Fibroblast of gingiva (primary cell): ENCODE results near the gene HRCT1.
"Not testable (repeated sequence)": the region's sequence is repeated elsewhere in the genome, so short reads cannot be mapped to it uniquely, and the experiment has no call there.

Experiments used
- DNase-seq: peaks from one replicate; pipeline ENCODE4 v3.0.0-alpha.2; 2011; ENCODE audit warnings: low read depth

Gene HRCT1

GRCh38 chr9:35896570-35896969, 9.4 kb upstream of the HRCT1 start:
- no peak for DNase-seq

- DNase-seq: not testable (repeated sequence)
Observed at GRCh38 chr9:35897376-35898099, 8.5 kb upstream of the HRCT1 start.

- no peak for DNase-seq
Observed at GRCh38 chr9:35898337-35898736, 7.7 kb upstream of the HRCT1 start.

- no peak for DNase-seq
Observed at GRCh38 chr9:35899021-35899420, 7.0 kb upstream of the HRCT1 start.

GRCh38 chr9:35903049-35903448, 3.0 kb upstream of the HRCT1 start:
- DNase-seq: peak; percentile 37

GRCh38 chr9:35904338-35904737, 1.7 kb upstream of the HRCT1 start:
- no peak for DNase-seq

GRCh38 chr9:35905051-35905781, 786 bp upstream of the HRCT1 start:
- DNase-seq: peak; percentile 48

GRCh38 chr9:35906923-35907699, 1.1 kb downstream of the HRCT1 start:
- DNase-seq: peak; percentile 95

- DNase-seq: peak; percentile 92
Observed at GRCh38 chr9:35907711-35908503, 1.9 kb downstream of the HRCT1 start.

- DNase-seq: peak; percentile 48
Observed at GRCh38 chr9:35908504-35909125, 2.6 kb downstream of the HRCT1 start.

GRCh38 chr9:35909274-35909673, 3.3 kb downstream of the HRCT1 start, which contains the start of gene SPAAR:
SPAAR (plus strand) TSS chr9:35909490; CDS start chr9:35910464, 974 bp downstream.
- DNase-seq: no peak

GRCh38 chr9:35909687-35910612, 3.9 kb downstream of the HRCT1 start:
- no peak for DNase-seq

- peak; percentile 56 for DNase-seq
Observed at GRCh38 chr9:35910613-35911359, 4.8 kb downstream of the HRCT1 start.

- DNase-seq: no peak
Observed at GRCh38 chr9:35911690-35912089, 5.7 kb downstream of the HRCT1 start.

GRCh38 chr9:35912791-35913400, 6.9 kb downstream of the HRCT1 start:
- no peak for DNase-seq

GRCh38 chr9:35913429-35913828, 7.4 kb downstream of the HRCT1 start:
- not testable (repeated sequence) for DNase-seq

- no peak for DNase-seq
Observed at GRCh38 chr9:35914301-35914807, 8.4 kb downstream of the HRCT1 start.

- no peak for DNase-seq
Observed at GRCh38 chr9:35915681-35916294, 9.8 kb downstream of the HRCT1 start.
